MCF 10A (cell line): Measurements from ENCODE around the gene IGFBP6. TPM values are rescaled to one million over a fixed set of nuclear protein-coding genes. Genes with fewer than 3 reads are reported as not detected.

Experiments used
- BruUV-seq: library from RNA; stranded (reverse); fragments of 400-500 nt; replicated peaks from 2 replicates; lab custom pipeline; 2021; lab: Mats Ljungman, UMichigan
- CTCF ChIA-PET: fragments of 300-600 bp; sonication (Branson Sonifier 250); formaldehyde crosslinking; extraction: SDS; loops from one replicate; lab custom pipeline; 2021; ENCODE audit warnings: antibody characterized with exemption, inconsistent platforms; lab: Yijun Ruan, JAX
- POLR2A ChIA-PET: fragments of 300-600, 350-650 bp; sonication (Branson Sonifier 250); formaldehyde crosslinking; extraction: SDS; loops from one replicate; lab custom pipeline; 2020; ENCODE audit warnings: antibody characterized with exemption, inconsistent platforms; lab: Yijun Ruan, JAX
- DNase-seq: peaks from one replicate; pipeline ENCODE4 v3.0.0-alpha.2; 2018; ENCODE audit not compliant: unreplicated experiment
- H3K27ac Mint-ChIP-seq: one replicate; pipeline ENCODE4 v1.8.0; 2022; ENCODE audit warnings: mild to moderate bottlenecking, low read depth, mixed read lengths; ENCODE audit not compliant: unreplicated experiment
- H3K27me3 Mint-ChIP-seq: one replicate; pipeline ENCODE4 v1.8.0; 2022; ENCODE audit warnings: mixed read lengths; ENCODE audit not compliant: insufficient read depth, unreplicated experiment
- H3K36me3 Mint-ChIP-seq: one replicate; pipeline ENCODE4 v1.8.0; 2022; ENCODE audit warnings: mild to moderate bottlenecking, moderate library complexity, mixed read lengths; ENCODE audit not compliant: insufficient read depth, unreplicated experiment
- H3K4me1 Mint-ChIP-seq: one replicate; pipeline ENCODE4 v1.8.0; 2022; ENCODE audit warnings: mixed read lengths; ENCODE audit not compliant: insufficient read depth, unreplicated experiment
- H3K4me3 Mint-ChIP-seq: one replicate; pipeline ENCODE4 v1.8.0; 2022; ENCODE audit warnings: mild to moderate bottlenecking, moderate library complexity, mixed read lengths; ENCODE audit not compliant: unreplicated experiment
- H3K9me3 Mint-ChIP-seq: one replicate; pipeline ENCODE4 v1.8.0; 2022; ENCODE audit warnings: mixed read lengths; ENCODE audit not compliant: unreplicated experiment
- CTCF ChIP-seq: fragments of 200-600 bp; IDR thresholded peaks from one replicate; pipeline ENCODE4 v1.8.0; 2022; ENCODE audit warnings: antibody characterized with exemption, mild to moderate bottlenecking; ENCODE audit not compliant: unreplicated experiment
- intact Hi-C: fragments of 100-400 bp; cut with micrococcal nuclease; formaldehyde crosslinking; loops from 2 replicates; pipeline ENCODE4 v1.14.1; 2022
- total RNA-seq: library from RNA; stranded (reverse); gene quantifications from 2 replicates; pipeline ENCODE4 v1.2.3, GENCODE V29; 2022

The IGFBP6 gene
- total RNA-seq, 1 experiment from 2014 or later, result 6.4 TPM

GRCh38 chr12:53113136-53113705 lies 15.8 kb downstream of the IGFBP6 start:
- ChIA-PET CTCF (interaction anchor here (0.6 to 2.1 kb wide), 3 partner anchors 14 to 98 kb away, joined by 3 to 8 read pairs (median 3); no protein-coding TSS in a partner anchor), POLR2A (no interaction called here)
- Mint-ChIP-seq H3K4me1 (no peaks in the 10 kb centered on the region), H3K36me3 (no peaks in the 10 kb centered on the region), H3K4me3 (no peak overlapping the region), H3K9me3 (no peaks in the 10 kb centered on the region), H3K27ac (no peak overlapping the region), H3K27me3 (no peaks in the 10 kb centered on the region)
- intact Hi-C loops, result no loop called here
- no peak for TF ChIP-seq CTCF
- BruUV-seq, result no TSS peak
- DNase-seq, result no peak

GRCh38 chr12:53113951-53114350 lies 16.5 kb downstream of the IGFBP6 start:
- ChIA-PET CTCF (interaction anchor here (0.6 to 2.1 kb wide), 3 partner anchors 15 to 46 kb away, joined by 3 to 8 read pairs (median 3); no protein-coding TSS in a partner anchor), POLR2A (no interaction called here)
- no peaks in the 10 kb centered on the region for H3K27me3 Mint-ChIP-seq

GRCh38 chr12:53115112-53115890 lies 17.8 kb downstream of the IGFBP6 start:
- no TSS peak for BruUV-seq
- H3K27me3 Mint-ChIP-seq, result no peaks in the 10 kb centered on the region
- no peaks in the 10 kb centered on the region for H3K9me3 Mint-ChIP-seq
- no peaks in the 10 kb centered on the region for H3K36me3 Mint-ChIP-seq
- no peak overlapping the region for H3K27ac Mint-ChIP-seq
- H3K4me1 Mint-ChIP-seq, result no peaks in the 10 kb centered on the region
- POLR2A ChIA-PET, result no interaction called here
- CTCF ChIA-PET, result interaction anchor here (0.6 to 2.1 kb wide), 3 partner anchors 16 to 76 kb away, joined by 3 to 8 read pairs (median 3); no protein-coding TSS in a partner anchor
- TF ChIP-seq CTCF, result no peak
- no peak overlapping the region for H3K4me3 Mint-ChIP-seq
- intact Hi-C loops, result no loop called here
- no peak for DNase-seq

More at GRCh38 chr12:53113951-53114350, 16.5 kb downstream of the IGFBP6 start:
- Mint-ChIP-seq H3K4me1 (no peaks in the 10 kb centered on the region), H3K27ac (no peak overlapping the region), H3K4me3 (no peak overlapping the region), H3K36me3 (no peaks in the 10 kb centered on the region), H3K9me3 (no peaks in the 10 kb centered on the region)
- BruUV-seq, result no TSS peak
- TF ChIP-seq CTCF, result no peak
- DNase-seq, result no peak
- intact Hi-C loops, result no loop called here

GRCh38 chr12:53115891-53116648 lies 18.6 kb downstream of the IGFBP6 start:
- Mint-ChIP-seq H3K36me3 (no peaks in the 10 kb centered on the region), H3K4me3 (no peak overlapping the region), H3K4me1 (no peaks in the 10 kb centered on the region), H3K27me3 (no peaks in the 10 kb centered on the region), H3K9me3 (no peaks in the 10 kb centered on the region), H3K27ac (no peak overlapping the region)
- no peak for TF ChIP-seq CTCF
- POLR2A ChIA-PET, result no interaction called here
- no TSS peak for BruUV-seq
- CTCF ChIA-PET, result interaction anchor here (0.6 to 1.4 kb wide), 3 partner anchors 13 to 77 kb away, joined by 3 read pairs; no protein-coding TSS in a partner anchor
- intact Hi-C loops, result no loop called here
- no peak for DNase-seq
